Measurements from ENCODE around the gene CACUL1. TPM values are rescaled to one million over a fixed set of nuclear protein-coding genes. Genes with fewer than 3 reads are reported as not detected.
"Not testable (repeated sequence)": the region's sequence is repeated elsewhere in the genome, so short reads cannot be mapped to it uniquely, and the experiment has no call there.

Gene CACUL1
- total RNA-seq, 2 experiments from 2014 or later = 18.4 to 19.2 TPM

- H3K4me3 Mint-ChIP-seq; CTCF ChIA-PET; H3K27me3 Mint-ChIP-seq (ENCODE audit: low read depth); DNase-seq; intact Hi-C loops (cut with micrococcal nuclease); H3K9me3 Mint-ChIP-seq; H3K27ac Mint-ChIP-seq: not testable (repeated sequence)
- H3K4me1 Mint-ChIP-seq (ENCODE audit: low read depth) = peaks cover 58% of the 10 kb centered on the region
- H3K36me3 Mint-ChIP-seq (ENCODE audit: low read depth) = peaks cover 13% of the 10 kb centered on the region
Measured at GRCh38 chr10:118744346-118744918, 10.3 kb downstream of the CACUL1 start.

- Mint-ChIP-seq H3K27ac (no peak overlapping the region), H3K9me3 (no peaks in the 10 kb centered on the region), H3K4me3 (no peak overlapping the region), H3K4me1 (ENCODE audit: low read depth) (peaks cover 60% of the 10 kb centered on the region), H3K27me3 (ENCODE audit: low read depth) (no peaks in the 10 kb centered on the region), H3K36me3 (ENCODE audit: low read depth) (peaks cover 3% of the 10 kb centered on the region)
- intact Hi-C loops (cut with micrococcal nuclease) = no loop called here
- CTCF ChIA-PET = no interaction called here
- DNase-seq = no peak
Measured at GRCh38 chr10:118742782-118743181, 12.0 kb downstream of the CACUL1 start.

GRCh38 chr10:118742032-118742431, 12.7 kb downstream of the CACUL1 start:
- no peak for DNase-seq
- Mint-ChIP-seq H3K27me3 (ENCODE audit: low read depth) (no peaks in the 10 kb centered on the region), H3K9me3 (no peaks in the 10 kb centered on the region), H3K4me1 (ENCODE audit: low read depth) (peaks cover 63% of the 10 kb centered on the region), H3K4me3 (no peak overlapping the region), H3K36me3 (ENCODE audit: low read depth) (no peaks in the 10 kb centered on the region), H3K27ac (no peak overlapping the region)
- CTCF ChIA-PET = interaction anchor here (2.3 kb wide), 1 partner anchor 13 kb away, joined by 6 read pairs; the partner anchor contains the start of gene CACUL1
- intact Hi-C loops (cut with micrococcal nuclease) = no loop called here

- Mint-ChIP-seq H3K36me3 (ENCODE audit: low read depth) (no peaks in the 10 kb centered on the region), H3K27me3 (ENCODE audit: low read depth) (no peaks in the 10 kb centered on the region), H3K9me3 (no peaks in the 10 kb centered on the region), H3K27ac (no peak overlapping the region), H3K4me1 (ENCODE audit: low read depth) (peaks cover 78% of the 10 kb centered on the region), H3K4me3 (no peak overlapping the region)
- CTCF ChIA-PET = interaction anchor here (1.4 kb wide), 1 partner anchor 14 kb away, joined by 3 read pairs; no protein-coding TSS in a partner anchor
- no peak for DNase-seq
- intact Hi-C loops (cut with micrococcal nuclease) = loop anchor here (5.0 kb wide), 1 partner anchor 439 kb away; the partner anchor contains the start of gene PRDX3
Measured at GRCh38 chr10:118738406-118738805, 16.4 kb downstream of the CACUL1 start.

- Mint-ChIP-seq H3K4me3 (no peak overlapping the region), H3K27ac (no peak overlapping the region), H3K4me1 (ENCODE audit: low read depth) (peaks cover 80% of the 10 kb centered on the region), H3K9me3 (no peaks in the 10 kb centered on the region), H3K27me3 (ENCODE audit: low read depth) (no peaks in the 10 kb centered on the region), H3K36me3 (ENCODE audit: low read depth) (no peaks in the 10 kb centered on the region)
- intact Hi-C loops (cut with micrococcal nuclease) = loop anchor here (5.0 kb wide), 1 partner anchor 440 kb away; the partner anchor contains the start of gene PRDX3
- no peak for DNase-seq
- CTCF ChIA-PET = interaction anchor here (0.6 to 1.4 kb wide), 2 partner anchors 14 to 40 kb away, joined by 3 to 4 read pairs; no protein-coding TSS in a partner anchor
Measured at GRCh38 chr10:118737603-118738302, 17.0 kb downstream of the CACUL1 start.

GRCh38 chr10:118735294-118735693, 19.5 kb downstream of the CACUL1 start:
- Mint-ChIP-seq H3K27ac (no peak overlapping the region), H3K9me3 (no peaks in the 10 kb centered on the region), H3K27me3 (ENCODE audit: low read depth) (no peaks in the 10 kb centered on the region), H3K36me3 (ENCODE audit: low read depth) (no peaks in the 10 kb centered on the region), H3K4me1 (ENCODE audit: low read depth) (peaks cover 90% of the 10 kb centered on the region), H3K4me3 (no peak overlapping the region)
- DNase-seq = no peak
- CTCF ChIA-PET = interaction anchor here (1.1 to 1.4 kb wide), 4 partner anchors 13 to 19 kb away, joined by 3 to 4 read pairs (median 4); no protein-coding TSS in a partner anchor
- intact Hi-C loops (cut with micrococcal nuclease) = loop anchor here (5.0 kb wide), 1 partner anchor 442 kb away; the partner anchor contains the start of gene PRDX3

GRCh38 chr10:118734475-118734874, 20.3 kb downstream of the CACUL1 start:
- no peak overlapping the region for H3K27ac Mint-ChIP-seq
- intact Hi-C loops (cut with micrococcal nuclease) = loop anchor here (5.0 kb wide), 1 partner anchor 98 kb away; no protein-coding TSS in a partner anchor
- peaks cover 89% of the 10 kb centered on the region for H3K4me1 Mint-ChIP-seq (ENCODE audit: low read depth)
- no peak for DNase-seq
- H3K27me3 Mint-ChIP-seq (ENCODE audit: low read depth) = no peaks in the 10 kb centered on the region
- CTCF ChIA-PET = interaction anchor here (1.2 to 1.4 kb wide), 3 partner anchors 12 to 107 kb away, joined by 3 to 4 read pairs (median 4); no protein-coding TSS in a partner anchor
- H3K9me3 Mint-ChIP-seq = no peaks in the 10 kb centered on the region
- H3K36me3 Mint-ChIP-seq (ENCODE audit: low read depth) = no peaks in the 10 kb centered on the region
- no peak overlapping the region for H3K4me3 Mint-ChIP-seq

- no peak for DNase-seq
- H3K4me1 Mint-ChIP-seq (ENCODE audit: low read depth) = peaks cover 75% of the 10 kb centered on the region
- no peaks in the 10 kb centered on the region for H3K9me3 Mint-ChIP-seq
- no peaks in the 10 kb centered on the region for H3K36me3 Mint-ChIP-seq (ENCODE audit: low read depth)
- no peak overlapping the region for H3K27ac Mint-ChIP-seq
- intact Hi-C loops (cut with micrococcal nuclease) = loop anchor here (1.0 to 5.0 kb wide), 4 partner anchors 21 to 100 kb away; no protein-coding TSS in a partner anchor
- H3K4me3 Mint-ChIP-seq = no peak overlapping the region
- H3K27me3 Mint-ChIP-seq (ENCODE audit: low read depth) = no peaks in the 10 kb centered on the region
- CTCF ChIA-PET = interaction anchor here (0.5 to 2.4 kb wide), 8 partner anchors 11 to 194 kb away, joined by 3 to 8 read pairs (median 4); no protein-coding TSS in a partner anchor
Measured at GRCh38 chr10:118732245-118733165, 22.3 kb downstream of the CACUL1 start.

- CTCF ChIA-PET = interaction anchor here (0.8 kb wide), 1 partner anchor 10 kb away, joined by 3 read pairs; no protein-coding TSS in a partner anchor
- Mint-ChIP-seq H3K4me3 (no peak overlapping the region), H3K27ac (no peak overlapping the region), H3K27me3 (ENCODE audit: low read depth) (no peaks in the 10 kb centered on the region), H3K4me1 (ENCODE audit: low read depth) (peaks cover 64% of the 10 kb centered on the region), H3K36me3 (ENCODE audit: low read depth) (no peaks in the 10 kb centered on the region), H3K9me3 (no peaks in the 10 kb centered on the region)
- DNase-seq = no peak
- intact Hi-C loops (cut with micrococcal nuclease) = loop anchor here (5.0 kb wide), 1 partner anchor 101 kb away; no protein-coding TSS in a partner anchor
Measured at GRCh38 chr10:118730756-118731456, 23.9 kb downstream of the CACUL1 start.

GRCh38 chr10:118729641-118730258, 25.0 kb downstream of the CACUL1 start:
- H3K36me3 Mint-ChIP-seq (ENCODE audit: low read depth) = no peaks in the 10 kb centered on the region
- intact Hi-C loops (cut with micrococcal nuclease) = loop anchor here (5.0 kb wide), 1 partner anchor 103 kb away; no protein-coding TSS in a partner anchor
- H3K4me3 Mint-ChIP-seq = no peak overlapping the region
- H3K4me1 Mint-ChIP-seq (ENCODE audit: low read depth) = peaks cover 53% of the 10 kb centered on the region
- H3K27ac Mint-ChIP-seq = no peak overlapping the region
- DNase-seq = no peak
- CTCF ChIA-PET = interaction anchor here (0.8 kb wide), 1 partner anchor 9 kb away, joined by 3 read pairs; no protein-coding TSS in a partner anchor
- no peaks in the 10 kb centered on the region for H3K9me3 Mint-ChIP-seq
- no peaks in the 10 kb centered on the region for H3K27me3 Mint-ChIP-seq (ENCODE audit: low read depth)

- H3K27ac Mint-ChIP-seq = no peak overlapping the region
- no peaks in the 10 kb centered on the region for H3K36me3 Mint-ChIP-seq (ENCODE audit: low read depth)
- no peaks in the 10 kb centered on the region for H3K27me3 Mint-ChIP-seq (ENCODE audit: low read depth)
- CTCF ChIA-PET = interaction anchor here (1.0 kb wide), 1 partner anchor 161 kb away, joined by 5 read pairs; no protein-coding TSS in a partner anchor
- no peak overlapping the region for H3K4me3 Mint-ChIP-seq
- H3K4me1 Mint-ChIP-seq (ENCODE audit: low read depth) = peaks cover 47% of the 10 kb centered on the region
- H3K9me3 Mint-ChIP-seq = no peaks in the 10 kb centered on the region
- no peak for DNase-seq
- intact Hi-C loops (cut with micrococcal nuclease) = no loop called here
Measured at GRCh38 chr10:118729200-118729599, 25.6 kb downstream of the CACUL1 start.

Data from activated naive CD4-positive, alpha-beta T cell treated with anti-CD3 and anti-CD28 coated beads for 36 hours (primary cell).